Hepatocyte (in vitro differentiated cells): ENCODE data around the gene COL5A1.

Source experiments
- CTCF ChIP-seq: fragments of 200-600 bp; sonication (generic); IDR thresholded peaks from 2 replicates; pipeline ENCODE4 v1.5.1; 2016; ENCODE audit warnings: antibody characterized with exemption, mild to moderate bottlenecking; ENCODE audit not compliant: poor library complexity
- EZH2 ChIP-seq: fragments of 200-600 bp; sonication (generic); IDR thresholded peaks from 2 replicates; pipeline ENCODE4 v1.6.1; 2016; ENCODE audit warnings: antibody characterized with exemption, mild to moderate bottlenecking, borderline replicate concordance

- TF ChIP-seq CTCF, result no peak
- TF ChIP-seq EZH2, result no peak
These were observed 190.9 kb downstream of the COL5A1 start for GRCh38 chr9:134832471-134832870.
